Mucosa of gallbladder (tissue), 1 donor: ENCODE results near the gene TICAM1. TPM values are rescaled to one million over a fixed set of nuclear protein-coding genes. Genes with fewer than 3 reads are reported as not detected.
A peak's percentile ranks its signal among the peaks of the same experiment; 100 is the strongest.

Experiments used
- DNase-seq: peaks from one replicate; pipeline ENCODE4 v3.0.0-alpha.2; 2020; ENCODE audit warnings: low spot score
- total RNA-seq: library from RNA; stranded (reverse); gene quantifications from one replicate; pipeline ENCODE4 v1.2.1, GENCODE V29; 2021
- donor health status: DM: no; HTN: no; CAD: no.

TICAM1 gene
- total RNA-seq, 1 donor from 2014 or later: 26.8 TPM

DNA sequence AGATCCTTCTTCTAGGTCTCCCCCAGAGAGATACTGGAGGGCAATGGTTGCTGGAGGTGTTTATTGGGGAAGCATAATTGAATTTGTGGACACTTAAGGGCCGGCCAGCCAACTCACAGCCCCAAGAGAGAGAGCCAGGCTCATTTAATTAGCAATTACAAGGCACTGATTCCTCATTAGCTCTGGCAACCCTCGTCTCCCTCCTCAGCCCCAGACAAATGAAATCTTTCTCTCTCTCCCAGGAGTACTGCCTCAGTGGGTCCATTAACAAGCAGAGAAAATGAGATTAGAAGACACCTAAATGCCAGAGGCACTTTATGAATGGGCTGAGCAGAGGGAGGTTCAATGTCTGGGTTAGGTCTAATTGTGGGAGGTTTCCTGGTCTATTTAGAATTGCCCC, 58.9 kb downstream of the TICAM1 start:
- DNase-seq: no peak

DNA sequence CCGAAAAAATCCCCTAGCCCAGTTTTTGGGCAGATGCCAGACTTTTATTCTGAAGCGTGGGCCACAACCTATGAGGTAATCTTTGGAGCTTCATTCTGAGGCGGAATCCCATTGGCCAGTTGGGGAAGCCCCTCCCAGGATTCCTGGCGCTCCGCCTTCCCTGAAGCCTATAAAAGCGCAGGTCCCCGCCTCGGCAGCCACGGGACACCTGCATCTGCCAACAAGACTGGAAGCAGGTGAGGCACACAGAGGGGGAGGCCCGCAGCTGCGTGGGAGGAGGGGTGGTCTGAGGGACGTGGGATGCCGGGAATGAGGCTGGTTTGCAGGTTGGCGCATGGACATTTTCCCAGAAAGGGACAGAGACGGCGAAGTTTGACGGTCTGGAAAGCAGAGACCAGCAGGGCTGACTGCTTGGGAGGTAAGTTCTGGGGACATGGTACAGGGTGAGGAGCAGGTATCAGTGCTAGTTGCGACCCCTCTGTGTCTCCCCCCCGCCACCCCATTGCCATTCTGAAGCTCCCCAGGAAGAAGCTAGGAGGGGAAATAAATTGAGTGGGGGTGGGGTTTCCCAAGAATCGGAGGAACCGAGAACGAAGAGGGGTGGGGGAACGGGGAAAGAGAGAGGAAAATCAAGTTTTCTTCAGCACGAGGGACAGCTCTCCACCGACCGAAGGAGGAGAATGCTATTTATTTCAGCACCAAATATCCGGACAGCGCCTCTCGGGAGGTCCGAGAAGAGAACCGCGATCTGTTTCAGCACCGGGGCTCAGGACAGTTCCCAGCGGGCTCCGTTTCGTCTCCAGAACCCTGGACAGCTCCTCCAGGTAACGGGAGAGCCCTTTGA, 62.4 kb downstream of the TICAM1 start:
- DNase-seq: peak; percentile 91

Other genes with a start within 250 kb of the TICAM1 start
- gene TNFAIP8L1, start 192.2 kb downstream of the TICAM1 start, total RNA-seq: 7.3 TPM
- 77.4 TPM for gene MYDGF, start 161.4 kb downstream of the TICAM1 start, total RNA-seq
- 62.8 TPM for gene DPP9, start 107.9 kb downstream of the TICAM1 start, total RNA-seq
- gene FEM1A, start 40.0 kb downstream of the TICAM1 start, total RNA-seq: 10.0 TPM
- gene PLIN3, start 36.0 kb upstream of the TICAM1 start, total RNA-seq: 60.2 TPM
- gene ARRDC5, start 71.2 kb upstream of the TICAM1 start, total RNA-seq: 0.52 TPM
- 4.5 TPM for gene UHRF1, start 77.8 kb upstream of the TICAM1 start, total RNA-seq
- 49.3 TPM for gene KDM4B, start 137.4 kb upstream of the TICAM1 start, total RNA-seq